Keratinocyte (primary cell): Measurements from ENCODE around the gene PPP1R14B. TPM values are rescaled to one million over a fixed set of nuclear protein-coding genes. Genes with fewer than 3 reads are reported as not detected.

Experiments
- DNase-seq: peaks from one replicate; pipeline ENCODE4 v3.0.0-alpha.2; 2011; ENCODE audit warnings: low read depth, missing footprints, low spot score
- FAIRE-seq: peaks from 2 replicates; lab custom pipeline; 2011; peaks lifted over from hg19 to GRCh38; lab: Jason Lieb, UNC
- H2AFZ ChIP-seq: 2 replicates; pipeline ENCODE4 v1.6.0; 2012; ENCODE audit warnings: low read length, control low read depth, inconsistent platforms; ENCODE audit not compliant: control insufficient read depth
- H3K27ac ChIP-seq: 2 replicates; pipeline ENCODE4 v1.5.1; 2011; ENCODE audit warnings: low read length; ENCODE audit not compliant: control insufficient read depth, insufficient read depth
- H3K27me3 ChIP-seq: 3 replicates; pipeline ENCODE4 v1.6.0; 2011; ENCODE audit warnings: low read length; ENCODE audit not compliant: control insufficient read depth, insufficient read depth; ENCODE audit errors: extremely low read depth
- H3K36me3 ChIP-seq, 2 experiments: 2 replicates in 1 of 2; 3 replicates in 1 of 2; pipeline ENCODE4 v1.5.1; 2011; ENCODE audit warnings: low read length in 2 of 2, mild to moderate bottlenecking in 1 of 2; ENCODE audit not compliant: control insufficient read depth in 2 of 2, insufficient read depth in 2 of 2; ENCODE audit errors: extremely low read depth in 1 of 2
- H3K4me1 ChIP-seq: 3 replicates; pipeline ENCODE4 v1.5.1; 2011; ENCODE audit warnings: low read length; ENCODE audit not compliant: control insufficient read depth, insufficient read depth; ENCODE audit errors: extremely low read depth
- H3K4me2 ChIP-seq: 3 replicates; pipeline ENCODE4 v1.6.0; 2011; ENCODE audit warnings: low read depth, low read length; ENCODE audit not compliant: control insufficient read depth, insufficient read depth; ENCODE audit errors: extremely low read depth
- H3K4me3 ChIP-seq, 3 experiments: fragments of 200-600 bp in 1 of 3; sonication (generic) in 1 of 3; 2 replicates in 2 of 3; 3 replicates in 1 of 3; pipeline ENCODE4 v1.5.1; 2011 to 2016; ENCODE audit warnings: low read length in 3 of 3, mild to moderate bottlenecking in 3 of 3, control low read depth in 2 of 3, inconsistent platforms in 1 of 3, low read depth in 1 of 3, mixed read lengths in 1 of 3, mixed run types in 1 of 3, moderate library complexity in 1 of 3; ENCODE audit not compliant: control insufficient read depth in 2 of 3, insufficient read depth in 2 of 3; ENCODE audit errors: extremely low read depth in 1 of 3
- H3K79me2 ChIP-seq: 2 replicates; pipeline ENCODE4 v1.6.0; 2012; ENCODE audit warnings: low read length; ENCODE audit not compliant: control insufficient read depth, insufficient read depth
- H3K9ac ChIP-seq: 3 replicates; pipeline ENCODE4 v1.6.0; 2011; ENCODE audit warnings: low read length; ENCODE audit not compliant: control insufficient read depth, insufficient read depth; ENCODE audit errors: extremely low read depth
- H3K9me1 ChIP-seq: 3 replicates; pipeline ENCODE4 v1.6.0; 2011; ENCODE audit warnings: low read length; ENCODE audit not compliant: control insufficient read depth, insufficient read depth; ENCODE audit errors: extremely low read depth
- H3K9me3 ChIP-seq: 2 replicates; pipeline ENCODE4 v1.5.1; 2012; ENCODE audit warnings: low read depth, low read length; ENCODE audit not compliant: control insufficient read depth
- H4K20me1 ChIP-seq: 3 replicates; pipeline ENCODE4 v1.6.0; 2011; ENCODE audit warnings: low read length; ENCODE audit not compliant: control insufficient read depth, insufficient read depth; ENCODE audit errors: extremely low read depth
- CTCF ChIP-seq, 3 experiments: IDR thresholded peaks in 1 of 3; conservative IDR thresholded peaks in 1 of 3; optimal IDR thresholded peaks in 1 of 3; 2 replicates in 2 of 3; 3 replicates in 1 of 3; pipeline versions ENCODE3 to v1.5.1; 2011; ENCODE audit warnings: low read length in 3 of 3, mild to moderate bottlenecking in 3 of 3, moderate library complexity in 2 of 3, control low read depth in 1 of 3, inconsistent platforms in 1 of 3; ENCODE audit not compliant: insufficient read depth in 2 of 3; ENCODE audit errors: extremely low read depth in 1 of 3
- EZH2 ChIP-seq: IDR thresholded peaks from one replicate; pipeline ENCODE4 v1.6.1; 2012; ENCODE audit warnings: inconsistent platforms, mild to moderate bottlenecking, low read length, moderate library complexity
- dilution Hi-C: fragments of 300-500 bp; cut with MboI; formaldehyde crosslinking; loops from one replicate; pipeline ENCODE4 v1.7.0; 2020; ENCODE audit warnings: low sequenced_read_pairs; ENCODE audit not compliant: extremely low pct_ligation_motif_present
- polyA plus RNA-seq, 5 experiments: library from polyadenylated mRNA; depleted of rRNA in 3 of 5; stranded (reverse) in 3 of 5; stranded (forward) in 1 of 5; unstranded in 1 of 5; fragments of >200 nt; gene quantifications; 1 replicate in 1 of 5; 2 replicates in 3 of 5; 3 replicates in 1 of 5; pipeline versions ENCODE4 v1.2.1 to v1.2.3, GENCODE V29; 2011 to 2012; ENCODE audit warnings: missing spikeins in 2 of 5, low read depth in 1 of 5, low replicate concordance in 1 of 5

PPP1R14B gene
- polyA plus RNA-seq, 1 donor (not counting 4 experiments of a cell fraction or from before 2014, with no cell fraction given), result 208 TPM

- H3K9me1 ChIP-seq, result no peaks in the 10 kb centered on the region
- dilution Hi-C loops, result no loop called here
- peak overlapping the region; percentile 51 for H3K27ac ChIP-seq
- peaks cover 7% of the 10 kb centered on the region for H3K79me2 ChIP-seq
- H3K4me1 ChIP-seq, result peaks cover 20% of the 10 kb centered on the region
- no peaks in the 10 kb centered on the region for H3K9me3 ChIP-seq
- DNase-seq, result peak; percentile 89
- H2AFZ ChIP-seq, result no peak overlapping the region
- no peak for TF ChIP-seq CTCF (optimal IDR thresholded peaks at IDR 0.05 in 1 of 3, IDR thresholded peaks at IDR 0.05 in 1 of 3, conservative IDR thresholded peaks at IDR 0.05 in 1 of 3; ENCODE audit: extremely low read depth in 1 of 3, insufficient read depth in 2 of 3, low read length in 3 of 3)
- TF ChIP-seq EZH2, result no peak
- H3K36me3 ChIP-seq, result peaks cover 8 to 9% of the 10 kb centered on the region in 2 experiments
- no peak overlapping the region for H3K4me3 ChIP-seq
- H4K20me1 ChIP-seq, result no peaks in the 10 kb centered on the region
- peak overlapping the region; percentile 41 for H3K4me2 ChIP-seq
- no peak overlapping the region for H3K9ac ChIP-seq
- FAIRE-seq, result peak; percentile 73
- no peaks in the 10 kb centered on the region for H3K27me3 ChIP-seq
Observed at GRCh38 chr11:64276653-64277431, 30.1 kb upstream of the PPP1R14B start.

- H3K9me3 ChIP-seq, result no peaks in the 10 kb centered on the region
- no peak overlapping the region for H3K4me2 ChIP-seq
- FAIRE-seq, result no peak
- peaks cover 26% of the 10 kb centered on the region for H3K4me1 ChIP-seq
- H3K9me1 ChIP-seq, result no peaks in the 10 kb centered on the region
- no peak overlapping the region for H3K27ac ChIP-seq
- peaks cover 6 to 9% of the 10 kb centered on the region in 2 experiments for H3K36me3 ChIP-seq
- H3K9ac ChIP-seq, result no peak overlapping the region
- H2AFZ ChIP-seq, result no peak overlapping the region
- H3K4me3 ChIP-seq, result no peak overlapping the region
- no peaks in the 10 kb centered on the region for H3K27me3 ChIP-seq
- peaks cover 7% of the 10 kb centered on the region for H3K79me2 ChIP-seq
- no peak for DNase-seq
- no peaks in the 10 kb centered on the region for H4K20me1 ChIP-seq
- TF ChIP-seq CTCF (optimal IDR thresholded peaks at IDR 0.05 in 1 of 3, IDR thresholded peaks at IDR 0.05 in 1 of 3, conservative IDR thresholded peaks at IDR 0.05 in 1 of 3; ENCODE audit: extremely low read depth in 1 of 3, insufficient read depth in 2 of 3, low read length in 3 of 3) (no peak), EZH2 (no peak)
- dilution Hi-C loops, result no loop called here
Observed at GRCh38 chr11:64275841-64276240, 29.1 kb upstream of the PPP1R14B start.
